Neuronal stem cell (in vitro differentiated cells): ENCODE data around the gene FFAR1.

Experiments
- DNase-seq: peaks from one replicate; pipeline ENCODE4 v3.0.0-alpha.2; 2013; ENCODE audit warnings: low spot score
- H2AFZ ChIP-seq: one replicate; pipeline ENCODE4 v1.6.1; 2013; ENCODE audit warnings: mild to moderate bottlenecking, low read length, inconsistent platforms
- H2AK5ac ChIP-seq: 2 replicates; pipeline ENCODE4 v1.6.1; 2013; ENCODE audit warnings: low read depth, mild to moderate bottlenecking, inconsistent platforms, low read length, moderate library complexity, mixed read lengths
- H2BK120ac ChIP-seq: 2 replicates; pipeline ENCODE4 v1.6.1; 2013; ENCODE audit warnings: low read depth, mild to moderate bottlenecking, inconsistent platforms, low read length, moderate library complexity, mixed read lengths
- H2BK12ac ChIP-seq: one replicate; pipeline ENCODE4 v1.6.1; 2013; ENCODE audit warnings: low read length, inconsistent platforms
- H2BK15ac ChIP-seq: 2 replicates; pipeline ENCODE4 v1.6.1; 2013; ENCODE audit warnings: mild to moderate bottlenecking, low read length, inconsistent platforms, mixed read lengths
- H2BK5ac ChIP-seq: one replicate; pipeline ENCODE4 v1.6.1; 2013; ENCODE audit warnings: inconsistent platforms, mild to moderate bottlenecking, low read length, moderate library complexity
- H3K14ac ChIP-seq: one replicate; pipeline ENCODE4 v1.6.1; 2013; ENCODE audit warnings: low read length, inconsistent platforms
- H3K18ac ChIP-seq: 2 replicates; pipeline ENCODE4 v1.6.1; 2013; ENCODE audit warnings: low read length, inconsistent platforms
- H3K23ac ChIP-seq: 2 replicates; pipeline ENCODE4 v1.6.1; 2013; ENCODE audit warnings: low read depth, mild to moderate bottlenecking, mixed read lengths, low read length, inconsistent platforms; ENCODE audit not compliant: poor library complexity
- H3K27ac ChIP-seq: replicated peaks from 3 replicates; pipeline ENCODE4 v1.5.1; 2013; ENCODE audit warnings: low read length, inconsistent platforms
- H3K27me3 ChIP-seq, 3 experiments: 2 replicates each; pipeline ENCODE4 v1.6.1; 2013; ENCODE audit warnings: low read length in 3 of 3, mild to moderate bottlenecking in 2 of 3, inconsistent platforms in 1 of 3, low read depth in 1 of 3, mixed read lengths in 1 of 3, moderate library complexity in 1 of 3; ENCODE audit not compliant: control insufficient read depth in 3 of 3, insufficient read depth in 3 of 3
- H3K36me3 ChIP-seq, 2 donors: replicated peaks in 1 of 2; 2 replicates each; pipeline ENCODE4 v1.6.1; 2013; ENCODE audit warnings: low read length in 2 of 2; ENCODE audit not compliant: control insufficient read depth in 2 of 2, insufficient read depth in 2 of 2
- H3K4ac ChIP-seq: 2 replicates; pipeline ENCODE4 v1.6.1; 2013; ENCODE audit warnings: inconsistent platforms, mild to moderate bottlenecking, low read length, moderate library complexity
- H3K4me1 ChIP-seq, 2 donors: 1 replicate in 1 of 2; 2 replicates in 1 of 2; pipeline ENCODE4 v1.6.1; 2013; ENCODE audit warnings: low read length in 2 of 2, low read depth in 1 of 2; ENCODE audit not compliant: control insufficient read depth in 2 of 2, insufficient read depth in 1 of 2
- H3K4me2 ChIP-seq: one replicate; pipeline ENCODE4 v1.6.1; 2013; ENCODE audit warnings: mild to moderate bottlenecking, low read length, inconsistent platforms; ENCODE audit not compliant: insufficient read depth, poor library complexity, severe bottlenecking
- H3K4me3 ChIP-seq, 2 donors: 2 replicates each; pipeline ENCODE4 v1.5.1; 2013; ENCODE audit warnings: low read length in 2 of 2, mild to moderate bottlenecking in 2 of 2, inconsistent platforms in 1 of 2, moderate library complexity in 1 of 2
- H3K79me1 ChIP-seq: one replicate; pipeline ENCODE4 v1.6.1; 2013; ENCODE audit warnings: low read depth, mild to moderate bottlenecking, inconsistent platforms, low read length, moderate library complexity
- H3K9ac ChIP-seq: one replicate; pipeline ENCODE4 v1.6.1; 2013; ENCODE audit warnings: mild to moderate bottlenecking, low read depth, low read length, inconsistent platforms; ENCODE audit not compliant: poor library complexity
- H3K9me3 ChIP-seq, 2 donors: replicated peaks in 1 of 2; 2 replicates each; pipeline versions ENCODE3 to v1.6.1; 2013; ENCODE audit warnings: low read length in 2 of 2, mild to moderate bottlenecking in 2 of 2, inconsistent platforms in 1 of 2, low read depth in 1 of 2, mixed read lengths in 1 of 2, moderate library complexity in 1 of 2; ENCODE audit not compliant: control insufficient read depth in 2 of 2, insufficient read depth in 1 of 2
- H4K8ac ChIP-seq: one replicate; pipeline ENCODE4 v1.6.1; 2013; ENCODE audit warnings: low read depth, mild to moderate bottlenecking, inconsistent platforms, low read length, moderate library complexity
- H4K91ac ChIP-seq: one replicate; pipeline ENCODE4 v1.6.1; 2013; ENCODE audit warnings: low read length, low read depth, mild to moderate bottlenecking, inconsistent platforms; ENCODE audit not compliant: poor library complexity
- WGBS, 2 donors: extraction: QIAGEN DNeasy Blood & Tissue Kit; methylation state at CpG; one replicate each; pipeline ENCODE4 v1.1.7; 2013; ENCODE audit warnings: missing lambda C conversion rate in 2 of 2, mixed read lengths in 1 of 2; ENCODE audit not compliant: insufficient read length in 2 of 2, insufficient replicate concordance in 1 of 2; ENCODE audit errors: extremely low coverage in 2 of 2; 5-methylcytosine and 5-hydroxymethylcytosine counted together

FFAR1 gene

GRCh38 chr19:35299523-35300338 is 48.0 kb upstream of the FFAR1 start:
- H3K9ac ChIP-seq, result no peak overlapping the region
- no peak overlapping the region for H4K91ac ChIP-seq
- DNase-seq, result no peak
- H4K8ac ChIP-seq, result no peak overlapping the region
- peak overlapping the region; percentile 49 for H3K14ac ChIP-seq
- WGBS, 2 donors, result no CpG with 5 or more reads among the region's 55 CpGs
- H3K4me3 ChIP-seq, result peak overlapping the region in 1 of 2 donors; percentile 19
- H2AFZ ChIP-seq, result no peak overlapping the region
- peak overlapping the region; percentile 67 for H3K18ac ChIP-seq
- H3K79me1 ChIP-seq, result peaks cover 10% of the 10 kb centered on the region
- H3K4me2 ChIP-seq, result no peak overlapping the region
- H3K27ac ChIP-seq, result no peak overlapping the region
- no peak overlapping the region for H3K4ac ChIP-seq
- H2AK5ac ChIP-seq, result peak overlapping the region; percentile 82
- peak overlapping the region; percentile 92 for H3K23ac ChIP-seq
- peak overlapping the region; percentile 84 for H2BK120ac ChIP-seq
- H2BK5ac ChIP-seq, result no peak overlapping the region
- H2BK15ac ChIP-seq, result peak overlapping the region; percentile 9
- peaks cover 0 to 10% (median 4%) of the 10 kb centered on the region in 3 experiments for H3K27me3 ChIP-seq
- peaks cover 0 to 12% of the 10 kb centered on the region in 2 donors for H3K9me3 ChIP-seq
- no peaks in the 10 kb centered on the region for H3K4me1 ChIP-seq
- H2BK12ac ChIP-seq, result peak overlapping the region; percentile 34
- peaks cover 0 to 3% of the 10 kb centered on the region in 2 donors for H3K36me3 ChIP-seq

- H3K23ac ChIP-seq, result no peak overlapping the region
- WGBS, 2 donors, result no CpG with 5 or more reads among the region's 10 CpGs
- DNase-seq, result no peak
These were observed 47.4 kb upstream of the FFAR1 start for GRCh38 chr19:35300339-35300649.

GRCh38 chr19:35301961-35302360 is 45.7 kb upstream of the FFAR1 start:
- Histone ChIP-seq H3K9me3 (peaks cover 0 to 14% of the 10 kb centered on the region in 2 donors), H2BK5ac (no peak overlapping the region), H3K9ac (no peak overlapping the region), H2AFZ (no peak overlapping the region), H3K27me3 (peaks cover 0 to 10% (median 0%) of the 10 kb centered on the region in 3 experiments), H2BK12ac (no peak overlapping the region), H2AK5ac (no peak overlapping the region), H3K79me1 (peaks cover 8% of the 10 kb centered on the region), H3K4me1 (peaks cover 0 to 1% of the 10 kb centered on the region in 2 donors), H3K23ac (no peak overlapping the region), H2BK15ac (no peak overlapping the region), H3K4me3 (no peak overlapping the region), H4K8ac (no peak overlapping the region), H4K91ac (no peak overlapping the region), H3K27ac (no peak overlapping the region), H3K14ac (no peak overlapping the region), H3K36me3 (peaks cover 0 to 3% of the 10 kb centered on the region in 2 donors), H3K4me2 (no peak overlapping the region), H2BK120ac (no peak overlapping the region), H3K18ac (no peak overlapping the region), H3K4ac (no peak overlapping the region)
- DNase-seq, result no peak
- WGBS, 2 donors, result 100% methylated on average over 1 of the region's 2 CpGs; no CpG with 5 or more reads in 1 of the 2 donors

More at GRCh38 chr19:35300339-35300649, 47.4 kb upstream of the FFAR1 start:
- H3K18ac ChIP-seq, result peak overlapping the region; percentile 15
- peak overlapping the region; percentile 34 for H2BK12ac ChIP-seq
- H4K8ac ChIP-seq, result no peak overlapping the region
- H4K91ac ChIP-seq, result no peak overlapping the region
- peak overlapping the region; percentile 49 for H3K14ac ChIP-seq
- no peak overlapping the region for H2AFZ ChIP-seq
- no peaks in the 10 kb centered on the region for H3K4me1 ChIP-seq
- no peak overlapping the region for H3K9ac ChIP-seq
- H2AK5ac ChIP-seq, result peak overlapping the region; percentile 82
- peaks cover 0 to 12% of the 10 kb centered on the region in 2 donors for H3K9me3 ChIP-seq
- no peak overlapping the region for H3K27ac ChIP-seq
- peaks cover 10% of the 10 kb centered on the region for H3K79me1 ChIP-seq
- H3K4me3 ChIP-seq, result peak overlapping the region in 1 of 2 donors; percentile 19
- H3K4me2 ChIP-seq, result no peak overlapping the region
- H2BK15ac ChIP-seq, result no peak overlapping the region
- peaks cover 0 to 10% (median 4%) of the 10 kb centered on the region in 3 experiments for H3K27me3 ChIP-seq
- no peak overlapping the region for H3K4ac ChIP-seq
- peaks cover 0 to 3% of the 10 kb centered on the region in 2 donors for H3K36me3 ChIP-seq
- peak overlapping the region; percentile 84 for H2BK120ac ChIP-seq
- H2BK5ac ChIP-seq, result no peak overlapping the region

GRCh38 chr19:35302446-35302845 is 45.3 kb upstream of the FFAR1 start:
- Histone ChIP-seq H3K79me1 (peaks cover 4% of the 10 kb centered on the region), H3K18ac (no peak overlapping the region), H3K27me3 (peaks cover 0 to 6% (median 0%) of the 10 kb centered on the region in 3 experiments), H2BK5ac (no peak overlapping the region), H3K27ac (no peak overlapping the region), H2AFZ (no peak overlapping the region), H2BK120ac (no peak overlapping the region), H3K4me1 (peaks cover 0 to 1% of the 10 kb centered on the region in 2 donors), H3K4ac (no peak overlapping the region), H3K9ac (no peak overlapping the region), H3K9me3 (peaks cover 0 to 14% of the 10 kb centered on the region in 2 donors), H3K36me3 (peaks cover 0 to 3% of the 10 kb centered on the region in 2 donors), H4K91ac (no peak overlapping the region), H2BK12ac (peak overlapping the region; percentile 75), H3K14ac (peak overlapping the region; percentile 4), H3K4me3 (no peak overlapping the region), H2AK5ac (no peak overlapping the region), H4K8ac (no peak overlapping the region), H3K4me2 (no peak overlapping the region), H3K23ac (peak overlapping the region; percentile 67), H2BK15ac (no peak overlapping the region)
- DNase-seq, result no peak
- WGBS, 2 donors, result no CpG with 5 or more reads among the region's 16 CpGs
